NCI-H1048 (cell line): ENCODE data around the gene ZNF296.

Experiments used
- DNase-seq: peaks from one replicate; lab custom pipeline; 2025; lab: John Stamatoyannopoulos, UW

The ZNF296 gene

GRCh38 chr19:45058622-45059159, 17.6 kb downstream of the ZNF296 start:
- no peak for DNase-seq

DNA sequence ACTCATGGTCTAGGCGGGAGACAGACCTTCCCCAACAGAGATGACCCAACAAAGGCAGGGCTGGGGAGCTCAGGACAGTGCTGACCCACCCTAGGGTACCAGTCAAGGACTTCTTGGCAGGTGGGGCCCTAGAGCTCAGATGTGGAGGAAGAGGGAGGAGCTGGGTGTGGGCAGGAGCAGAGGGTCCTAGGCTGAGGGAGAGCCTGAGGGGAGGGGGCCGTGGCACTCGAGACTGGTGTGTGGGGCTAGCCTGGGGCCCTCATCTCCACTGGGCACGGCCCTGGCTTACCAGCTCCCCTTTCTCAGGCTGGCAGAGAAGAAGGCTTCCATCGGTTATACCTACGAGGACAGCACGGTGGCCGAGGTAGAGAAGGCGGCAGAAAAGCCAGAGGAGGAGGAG, 18.8 kb downstream of the ZNF296 start:
- DNase-seq = no peak

- no peak for DNase-seq
These were observed 19.4 kb downstream of the ZNF296 start for GRCh38 chr19:45056831-45057230.

- no peak for DNase-seq
These were observed 24.2 kb downstream of the ZNF296 start for GRCh38 chr19:45051929-45052579.

- no peak for DNase-seq
These were observed 26.2 kb downstream of the ZNF296 start for GRCh38 chr19:45050036-45050435.

DNA sequence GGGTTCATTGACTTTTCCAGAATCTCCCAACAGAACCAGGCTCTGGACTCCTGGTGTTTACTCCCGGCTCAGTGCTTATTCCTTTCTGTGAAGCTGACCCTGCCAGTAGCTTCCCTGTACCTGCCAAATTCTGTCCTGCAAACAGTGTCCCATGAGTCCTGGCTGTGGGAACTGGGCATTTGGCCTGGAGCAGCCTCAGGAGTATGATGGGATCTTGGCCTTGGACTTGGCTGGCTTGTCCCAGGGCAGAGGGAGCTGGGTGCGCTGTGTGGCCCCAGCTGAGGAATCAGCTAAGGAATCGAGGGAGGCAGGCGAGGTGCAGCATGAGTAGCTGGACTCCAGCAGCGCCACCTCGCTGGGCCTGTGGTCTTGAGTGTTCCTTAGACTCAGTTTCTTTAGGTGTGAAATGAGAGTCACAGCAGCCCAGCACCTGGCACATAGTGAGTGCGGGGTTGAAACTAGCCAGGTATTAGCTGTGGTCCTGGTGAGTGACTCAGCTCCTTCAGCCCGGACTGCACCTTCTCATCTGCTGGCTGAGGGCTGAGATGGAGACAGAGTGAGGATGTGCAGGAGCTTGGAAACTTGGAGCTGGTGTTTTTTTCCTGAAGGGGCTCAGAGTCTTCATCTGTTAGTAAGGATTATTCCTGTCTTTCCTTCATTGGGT, 27.1 kb downstream of the ZNF296 start:
- no peak for DNase-seq

GRCh38 chr19:45047188-45047797, 29.0 kb downstream of the ZNF296 start:
- no peak for DNase-seq

DNA sequence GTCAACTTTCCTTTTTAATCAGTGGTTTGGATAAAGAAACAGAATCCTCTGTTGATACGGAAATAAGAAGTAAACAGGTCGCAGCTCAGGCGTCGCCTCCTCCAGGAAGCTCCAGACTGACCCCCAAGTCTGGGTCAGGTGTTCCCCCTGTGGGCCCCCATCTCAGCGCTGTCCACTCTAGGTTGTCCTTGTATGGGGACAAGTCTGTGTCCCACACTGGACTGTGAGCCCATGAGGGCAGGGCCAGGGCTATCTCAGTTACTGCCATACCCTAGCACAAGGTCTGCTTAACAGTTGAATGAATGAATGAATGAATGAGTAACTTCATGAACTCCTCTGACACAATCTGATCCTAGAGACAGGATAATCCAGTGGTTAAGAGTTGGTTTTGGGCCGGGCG, 29.9 kb downstream of the ZNF296 start:
- DNase-seq = no peak

DNA sequence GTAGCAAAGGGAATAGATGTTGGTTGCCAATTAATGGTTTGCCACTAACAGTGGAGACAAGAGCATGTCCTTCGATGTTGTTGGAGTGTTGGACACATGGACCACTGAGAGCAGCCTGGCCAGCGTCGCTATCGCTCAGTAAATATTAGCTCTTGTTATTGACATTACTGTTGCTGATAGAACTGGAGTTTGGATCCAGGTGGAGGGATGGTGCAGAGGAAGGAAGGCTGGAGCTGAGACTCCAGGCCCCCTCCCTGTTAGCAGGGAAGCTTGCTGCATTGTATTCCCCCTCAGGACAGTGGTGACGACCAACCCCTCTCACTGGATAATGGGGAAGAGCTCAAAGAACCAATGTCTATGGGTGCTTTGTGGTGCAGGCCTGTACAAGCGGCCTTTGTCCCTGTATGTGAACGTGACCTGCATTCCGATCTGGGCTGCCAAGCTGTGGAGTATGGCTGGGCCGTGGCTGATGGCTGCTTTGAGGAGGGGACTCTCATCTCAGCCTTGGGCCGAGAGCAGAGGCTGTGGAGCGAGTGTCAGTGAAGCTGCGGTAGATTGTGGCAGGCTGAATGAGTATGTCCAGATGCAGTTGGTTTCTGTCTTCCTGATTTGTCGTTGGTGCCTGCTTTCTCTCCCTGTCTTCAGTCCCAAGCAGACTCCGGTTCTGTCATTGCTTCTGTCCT, 30.5 kb downstream of the ZNF296 start:
- DNase-seq = no peak

DNA sequence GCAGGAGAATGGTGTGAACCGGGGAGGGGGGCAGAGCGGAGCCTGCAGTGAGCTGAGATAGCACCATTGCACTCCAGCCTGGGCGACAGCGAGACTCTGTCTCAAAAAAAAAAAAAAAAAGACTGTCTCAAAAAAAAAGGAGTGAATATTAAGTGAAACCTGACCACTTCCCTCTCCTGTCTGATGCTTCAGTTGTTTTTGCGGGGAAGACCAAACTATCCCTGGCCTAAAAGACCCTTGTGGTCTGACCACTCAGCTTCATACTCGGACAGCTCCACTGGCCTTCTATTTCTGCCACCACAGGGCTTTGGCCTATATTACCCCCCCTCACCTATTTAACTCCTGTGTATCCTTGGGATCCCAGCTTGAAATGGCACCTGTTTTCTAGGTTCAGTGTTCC, 35.2 kb downstream of the ZNF296 start:
- no peak for DNase-seq

DNA sequence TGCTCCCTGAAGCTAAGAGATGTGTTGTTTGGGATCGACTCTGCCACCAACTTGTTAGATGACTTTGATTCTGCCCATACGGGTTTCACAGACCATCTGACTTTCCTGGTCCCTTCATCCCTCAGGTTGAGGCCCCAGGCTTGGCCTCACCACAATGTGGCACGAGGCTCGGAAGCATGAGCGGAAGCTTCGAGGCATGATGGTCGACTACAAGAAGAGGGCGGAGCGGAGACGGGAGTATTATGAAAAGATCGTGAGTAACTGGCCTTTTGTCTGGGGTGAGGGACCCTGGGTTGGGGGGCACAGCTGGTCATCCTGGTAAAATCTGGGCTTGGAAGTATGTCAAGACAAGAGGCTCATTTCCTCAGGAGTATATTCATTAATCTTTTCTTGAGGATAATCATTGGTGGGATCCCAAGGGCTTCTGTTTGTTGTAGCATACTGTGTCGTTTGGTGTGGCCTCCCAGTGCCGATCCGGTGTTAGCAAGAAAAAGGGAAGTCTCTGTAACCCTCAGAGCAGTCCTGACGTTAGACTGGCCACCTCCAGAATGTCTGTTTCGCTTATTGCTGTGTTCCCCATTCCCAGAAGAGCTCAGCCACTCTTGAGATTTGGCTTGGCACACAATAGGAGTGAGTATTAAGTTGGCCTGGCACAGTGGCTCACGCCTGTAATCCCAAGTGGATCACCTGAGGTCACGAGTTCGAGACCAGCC, 36.1 kb downstream of the ZNF296 start:
- no peak for DNase-seq

DNA sequence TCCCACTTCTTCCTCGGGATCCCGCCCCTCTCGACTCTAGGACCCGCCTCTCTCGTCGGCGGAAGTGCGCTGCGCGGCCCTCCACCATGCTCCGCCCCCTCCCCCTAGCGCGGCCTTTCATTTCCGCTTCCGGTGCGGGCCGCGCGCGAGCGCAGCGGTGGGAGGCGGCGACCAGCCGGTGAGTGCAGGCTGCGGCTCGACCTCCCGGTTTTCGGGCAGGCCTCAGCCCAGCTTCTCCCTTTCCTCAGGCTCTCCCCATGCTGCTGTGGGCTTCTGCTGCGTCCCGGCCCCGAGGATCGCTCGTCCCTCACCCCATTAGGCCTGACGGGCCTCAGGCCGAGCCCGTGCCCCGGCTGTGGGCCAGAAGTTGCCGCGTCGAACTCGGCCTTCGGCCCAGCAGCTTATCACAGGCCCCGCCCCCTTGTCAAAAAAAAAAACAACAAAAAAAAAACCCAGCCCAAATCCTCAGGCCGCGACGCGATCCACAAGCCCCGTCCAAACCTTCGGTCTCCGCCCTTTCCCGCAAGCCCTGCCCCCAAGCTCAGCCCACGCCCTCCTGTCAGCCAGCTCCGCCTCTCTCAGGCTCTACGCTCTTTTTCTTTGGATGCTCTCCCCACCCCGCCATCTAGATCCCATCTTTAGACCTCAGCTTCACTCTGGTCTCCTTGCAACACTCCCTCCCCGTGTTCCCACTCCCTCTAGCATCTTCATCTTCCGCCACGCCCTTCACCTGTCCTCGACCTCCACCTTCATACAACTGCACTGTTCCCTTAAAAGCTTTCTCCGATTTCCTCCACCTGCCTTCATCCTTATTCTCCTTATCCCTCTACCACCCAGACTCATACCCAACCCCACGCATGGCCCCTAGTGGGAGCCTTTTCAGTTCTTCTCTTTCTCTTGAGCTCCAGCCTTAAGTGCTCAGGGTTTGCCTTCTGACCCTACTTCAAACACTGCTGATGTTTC, 37.1 kb downstream of the ZNF296 start, which contains the start of gene CLASRP:
TSS of gene CLASRP (plus strand) at position 115 of the 963 bp plus-strand sequence. CDS start 1,168 bp downstream, outside the sequence.
- peak; percentile 84 for DNase-seq

DNA sequence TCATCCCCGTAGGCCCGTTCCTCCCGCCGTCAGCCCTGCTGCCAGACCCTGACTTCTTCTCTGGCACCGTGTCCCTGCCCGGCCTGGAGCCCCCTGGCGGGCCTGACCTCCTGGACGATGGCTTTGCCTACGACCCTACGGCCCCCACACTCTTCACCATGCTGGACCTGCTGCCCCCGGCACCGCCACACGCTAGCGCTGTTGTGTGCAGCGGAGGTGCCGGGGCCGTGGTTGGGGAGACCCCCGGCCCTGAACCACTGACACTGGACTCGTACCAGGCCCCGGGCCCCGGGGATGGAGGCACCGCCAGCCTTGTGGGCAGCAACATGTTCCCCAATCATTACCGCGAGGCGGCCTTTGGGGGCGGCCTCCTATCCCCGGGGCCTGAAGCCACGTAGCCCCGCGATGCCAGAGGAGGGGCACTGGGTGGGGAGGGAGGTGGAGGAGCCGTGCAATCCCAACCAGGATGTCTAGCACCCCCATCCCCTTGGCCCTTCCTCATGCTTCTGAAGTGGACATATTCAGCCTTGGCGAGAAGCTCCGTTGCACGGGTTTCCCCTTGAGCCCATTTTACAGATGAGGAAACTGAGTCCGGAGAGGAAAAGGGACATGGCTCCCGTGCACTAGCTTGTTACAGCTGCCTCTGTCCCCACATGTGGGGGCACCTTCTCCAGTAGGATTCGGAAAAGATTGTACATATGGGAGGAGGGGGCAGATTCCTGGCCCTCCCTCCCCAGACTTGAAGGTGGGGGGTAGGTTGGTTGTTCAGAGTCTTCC, 38.7 kb downstream of the ZNF296 start:
- DNase-seq = no peak

DNA sequence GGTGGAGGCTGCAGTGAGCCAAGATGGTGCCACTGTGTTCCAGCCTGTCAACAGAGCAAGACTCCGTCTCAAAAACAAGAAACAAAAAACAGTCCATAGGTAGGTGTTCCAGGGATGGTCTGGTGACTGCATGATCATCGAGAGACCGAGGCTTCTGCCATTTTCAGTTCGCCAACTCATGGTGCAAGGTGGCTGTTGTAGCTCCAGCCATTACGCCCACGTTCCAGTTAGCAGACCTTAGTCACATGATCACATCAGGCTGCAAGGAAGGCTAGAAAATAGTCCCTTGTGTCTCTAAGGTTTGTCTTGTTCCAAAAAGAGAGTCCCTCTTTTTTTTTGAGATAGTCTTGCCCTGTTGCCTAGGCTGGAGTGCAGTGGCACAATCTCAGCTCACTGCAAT, 40.5 kb downstream of the ZNF296 start:
- DNase-seq = no peak

DNA sequence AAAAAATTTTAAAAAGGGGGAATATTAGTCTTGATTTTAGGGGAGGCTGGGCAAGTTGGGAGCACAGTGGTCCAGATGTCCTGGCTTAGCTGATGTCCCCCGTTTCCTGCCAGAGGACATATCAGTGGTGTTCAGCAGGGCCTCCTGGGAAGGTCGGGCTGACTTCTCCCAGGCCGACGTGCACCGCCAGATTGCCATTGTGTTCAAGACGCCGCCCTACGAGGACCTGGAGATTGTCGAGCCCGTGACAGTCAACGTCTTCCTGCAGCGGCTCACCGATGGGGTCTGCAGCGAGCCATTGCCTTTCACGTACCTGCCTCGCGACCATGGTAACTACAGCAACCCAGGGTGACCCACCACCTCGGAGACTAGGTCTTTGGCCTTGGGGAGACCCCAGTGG, 43.9 kb downstream of the ZNF296 start:
- no peak for DNase-seq

DNA sequence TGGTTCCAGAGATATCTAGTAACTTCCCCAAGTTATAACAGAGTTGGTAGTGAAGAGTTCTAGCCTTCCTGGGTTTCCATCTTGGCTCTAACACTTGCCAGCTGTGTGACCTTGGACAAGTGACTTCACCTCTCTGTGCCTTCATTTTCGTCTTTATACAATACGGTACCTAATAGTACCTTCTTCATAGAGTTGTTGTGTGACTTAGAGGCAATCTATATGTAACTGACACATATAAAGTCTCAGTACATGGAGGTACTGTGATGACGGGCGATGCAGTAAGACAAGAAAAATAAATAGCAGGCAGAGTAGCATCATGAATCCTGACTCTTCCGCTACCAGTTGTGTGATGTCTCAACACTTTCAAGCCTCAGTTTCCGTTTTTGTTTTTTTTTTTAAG, 45.5 kb downstream of the ZNF296 start:
- no peak for DNase-seq

DNA sequence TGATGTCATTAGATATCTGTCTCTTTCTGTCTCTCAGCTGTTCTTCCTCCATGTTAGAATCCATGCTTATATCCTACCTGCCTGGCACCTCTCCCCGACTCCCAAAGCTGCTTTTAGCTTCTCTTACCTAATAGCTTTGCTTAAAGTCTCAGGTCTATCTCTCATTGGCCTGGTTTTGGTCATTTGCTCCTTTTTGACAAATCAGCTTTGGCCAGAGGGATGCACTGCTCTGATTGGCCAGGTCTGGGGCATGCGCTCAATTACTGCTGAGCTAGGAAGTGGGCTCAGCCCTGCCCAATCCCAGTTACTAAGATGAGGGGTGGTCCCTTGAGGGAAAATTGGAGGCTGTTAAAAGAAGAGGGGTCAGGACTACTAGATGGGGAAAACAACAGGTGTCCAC, 48.9 kb downstream of the ZNF296 start:
- DNase-seq = no peak

DNA sequence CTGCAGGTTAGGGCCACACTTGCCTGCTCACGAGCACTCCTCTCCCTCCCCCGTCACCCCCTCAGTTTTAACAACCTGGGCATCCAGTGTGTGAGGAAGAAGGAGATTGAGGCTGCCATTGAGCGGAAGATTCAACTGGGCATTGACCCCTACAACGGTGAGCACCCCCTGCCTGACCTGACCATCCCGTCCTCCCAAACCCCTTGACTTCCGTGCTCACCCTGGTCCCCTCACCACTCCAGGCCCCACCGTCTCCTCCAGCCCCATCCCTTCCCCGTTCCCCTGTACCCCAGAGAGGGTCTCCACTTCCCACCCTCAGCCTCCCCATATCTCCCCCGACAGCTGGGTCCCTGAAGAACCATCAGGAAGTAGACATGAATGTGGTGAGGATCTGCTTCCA, 51.0 kb downstream of the ZNF296 start:
- no peak for DNase-seq

DNA sequence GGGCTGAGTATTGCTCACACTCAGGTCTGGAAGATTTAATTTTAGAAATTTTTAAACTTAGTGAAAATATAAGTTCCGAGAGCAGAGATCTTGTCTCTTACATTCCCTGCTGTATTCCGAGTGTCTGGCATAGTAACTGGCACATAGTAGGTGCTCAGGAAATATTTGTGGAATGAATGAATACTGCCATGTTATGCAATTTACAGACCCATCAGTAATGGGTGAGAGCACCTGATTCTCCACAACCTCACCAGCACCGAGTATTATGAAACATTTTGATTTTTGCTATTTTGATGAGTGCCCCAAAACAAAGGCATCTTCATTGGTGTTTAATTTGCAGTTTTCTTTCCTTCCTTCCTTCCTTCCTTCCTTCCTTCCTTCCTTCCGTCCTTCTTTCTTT, 53.2 kb downstream of the ZNF296 start:
- no peak for DNase-seq

DNA sequence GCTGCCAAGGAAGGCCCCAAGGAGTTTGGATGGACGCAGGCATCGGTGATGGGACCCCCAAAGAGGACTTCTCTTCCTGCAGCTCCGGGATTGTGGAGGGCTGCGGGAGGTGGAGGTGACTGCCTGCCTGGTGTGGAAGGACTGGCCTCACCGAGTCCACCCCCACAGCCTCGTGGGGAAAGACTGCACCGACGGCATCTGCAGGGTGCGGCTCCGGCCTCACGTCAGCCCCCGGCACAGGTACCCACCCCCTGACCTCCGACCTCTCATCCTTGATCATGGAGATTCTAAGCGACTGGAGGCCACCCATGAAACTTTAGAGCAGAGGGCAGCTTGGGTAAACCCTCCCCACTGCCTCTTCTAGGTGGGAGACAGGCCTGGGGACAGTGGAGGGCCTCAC, 54.3 kb downstream of the ZNF296 start:
- no peak for DNase-seq
